NCI-H1694 treated with DMSO at 0.1 percent for 48 hours (cell line): ENCODE data around the gene ZNF37A.
"Not testable (repeated sequence)": the region's sequence is repeated elsewhere in the genome, so short reads cannot be mapped to it uniquely, and the experiment has no call there.

Source experiments
- DNase-seq: peaks from one replicate; lab custom pipeline; 2025; lab: John Stamatoyannopoulos, UW

The ZNF37A gene

GRCh38 chr10:38094158-38094926, at the start of gene ZNF37A:
Gene ZNF37A (plus strand): TSS chr10:38094337. CDS start chr10:38096618, 2,281 bp downstream.
- peak; percentile 94 for DNase-seq

- DNase-seq = no peak
These were observed 49.0 kb upstream of the ZNF37A start for GRCh38 chr10:38045129-38045528.

- DNase-seq = no peak
These were observed 46.5 kb upstream of the ZNF37A start for GRCh38 chr10:38047666-38048065.

- no peak for DNase-seq
These were observed 43.9 kb upstream of the ZNF37A start for GRCh38 chr10:38050212-38050611.

GRCh38 chr10:38054361-38054797, 39.8 kb upstream of the ZNF37A start:
- no peak for DNase-seq

- not testable (repeated sequence) for DNase-seq
These were observed 38.8 kb upstream of the ZNF37A start for GRCh38 chr10:38055274-38055894.

- DNase-seq = not testable (repeated sequence)
These were observed 24.5 kb upstream of the ZNF37A start for GRCh38 chr10:38069663-38070062.

- DNase-seq = no peak
These were observed 23.6 kb upstream of the ZNF37A start for GRCh38 chr10:38070501-38070900.

- DNase-seq = no peak
These were observed 21.6 kb upstream of the ZNF37A start for GRCh38 chr10:38072552-38072951.

GRCh38 chr10:38076687-38077086, 17.4 kb upstream of the ZNF37A start:
- no peak for DNase-seq

- DNase-seq = not testable (repeated sequence)
These were observed 819 bp upstream of the ZNF37A start for GRCh38 chr10:38093318-38093717.

GRCh38 chr10:38093816-38094157, 350 bp upstream of the ZNF37A start:
- no peak for DNase-seq

GRCh38 chr10:38094927-38095574, 914 bp downstream of the ZNF37A start:
- no peak for DNase-seq

GRCh38 chr10:38102880-38103279, 8.7 kb downstream of the ZNF37A start:
- DNase-seq = no peak

- no peak for DNase-seq
These were observed 9.6 kb downstream of the ZNF37A start for GRCh38 chr10:38103756-38104155.

GRCh38 chr10:38112159-38112558, 18.0 kb downstream of the ZNF37A start:
- DNase-seq = no peak

GRCh38 chr10:38118072-38118807, 24.1 kb downstream of the ZNF37A start:
- no peak for DNase-seq

- DNase-seq = no peak
These were observed 24.9 kb downstream of the ZNF37A start for GRCh38 chr10:38119038-38119437.

- DNase-seq = no peak
These were observed 33.7 kb downstream of the ZNF37A start for GRCh38 chr10:38127812-38128211.

- DNase-seq = no peak
These were observed 49.5 kb downstream of the ZNF37A start for GRCh38 chr10:38143587-38143986.

GRCh38 chr10:38146579-38147333, 52.6 kb downstream of the ZNF37A start:
- no peak for DNase-seq

GRCh38 chr10:38147686-38148085, 53.5 kb downstream of the ZNF37A start:
- DNase-seq = no peak
